ENCODE results near the gene EIF4B.
A peak's percentile ranks its signal among the peaks of the same experiment; 100 is the strongest.
"Not testable (repeated sequence)": the region's sequence is repeated elsewhere in the genome, so short reads cannot be mapped to it uniquely, and the experiment has no call there.

Gene EIF4B

GRCh38 chr12:53005986-53006809 lies at the start of gene EIF4B:
Gene EIF4B, plus strand, starts transcription at chr12:53006456. Its CDS starts 28 bp downstream, at chr12:53006484.
- peak; percentile 100 for DNase-seq (ENCODE audit: low read depth)

GRCh38 chr12:52956987-52957386 lies 49.3 kb upstream of the EIF4B start:
- DNase-seq (ENCODE audit: low read depth) = peak; percentile 32

DNA sequence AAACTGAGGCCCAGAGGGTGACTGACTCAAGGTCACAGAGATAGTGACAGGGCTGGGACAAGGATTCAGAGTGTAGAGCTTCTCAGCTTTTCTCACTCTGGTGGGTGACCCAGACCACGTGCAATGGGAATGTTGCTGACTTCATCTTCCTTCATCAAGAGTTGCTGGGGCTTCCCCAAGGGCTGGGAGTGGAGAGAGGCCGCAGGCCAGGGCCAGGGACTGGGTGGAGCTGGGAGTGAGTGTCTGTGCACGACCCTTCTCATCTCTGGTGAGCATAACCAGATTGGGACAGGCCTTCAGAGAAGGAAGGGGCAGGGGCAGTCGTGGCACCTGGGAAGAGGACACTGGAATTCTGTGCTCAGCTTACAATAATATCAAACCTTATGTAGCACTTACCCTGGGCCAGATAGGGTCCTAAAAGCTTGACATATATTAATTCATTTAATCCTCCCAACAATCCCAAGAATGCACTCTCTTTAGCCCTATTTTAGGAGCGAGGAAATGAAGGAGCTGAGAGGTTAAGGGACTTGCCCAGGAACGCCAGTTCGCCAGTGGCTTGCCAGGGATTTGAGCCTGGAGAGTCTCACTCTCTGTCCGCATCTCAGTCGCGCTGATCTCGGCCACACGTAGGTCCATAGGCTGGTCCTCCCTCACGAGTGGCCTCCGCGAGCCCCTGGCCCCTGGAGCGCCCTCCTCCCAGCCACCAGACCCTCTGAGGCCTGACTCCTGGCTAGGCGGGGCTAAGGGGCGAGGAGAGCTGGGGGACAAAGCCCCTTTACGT lies 41.5 kb upstream of the EIF4B start:
- DNase-seq (ENCODE audit: low read depth) = no peak

GRCh38 chr12:52965337-52965731 lies 40.9 kb upstream of the EIF4B start:
- DNase-seq (ENCODE audit: low read depth) = no peak

GRCh38 chr12:52969166-52969795 lies 37.0 kb upstream of the EIF4B start:
- DNase-seq (ENCODE audit: low read depth) = no peak

DNA sequence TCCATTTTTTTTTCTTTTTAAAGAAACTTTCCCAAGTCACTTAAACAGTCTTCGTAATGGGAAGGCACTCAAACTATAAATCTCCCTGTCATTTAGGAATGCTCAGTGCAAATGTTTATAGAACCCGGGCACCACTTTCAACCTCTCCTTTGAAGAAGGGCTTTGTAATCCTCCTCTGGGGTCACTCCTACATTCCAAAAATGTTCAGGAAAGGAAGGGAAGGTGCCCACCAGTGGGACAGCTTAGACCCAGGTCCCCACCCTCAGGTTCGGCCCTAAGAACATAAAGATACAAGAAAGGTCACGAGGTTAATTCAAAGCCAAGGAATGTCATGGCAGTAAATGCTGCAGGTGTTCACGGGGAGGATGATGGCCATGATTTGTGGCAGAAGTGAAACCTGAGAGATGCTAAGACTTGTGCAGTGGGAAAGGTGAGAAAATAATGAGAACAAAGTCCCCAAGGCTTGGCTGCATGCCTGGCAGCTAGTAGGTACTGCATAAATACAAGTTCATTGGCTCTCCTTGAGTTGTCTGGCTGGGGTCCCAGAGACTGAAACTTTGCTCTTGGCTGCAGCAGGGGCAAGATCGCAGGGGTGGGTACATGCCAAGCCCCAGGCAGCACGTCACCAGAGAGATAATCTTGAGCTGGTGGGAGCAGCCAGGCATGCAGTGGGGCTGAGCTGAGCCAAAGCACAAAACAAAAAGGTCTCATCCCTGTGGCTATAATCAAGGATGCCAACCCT lies 36.3 kb upstream of the EIF4B start:
- DNase-seq (ENCODE audit: low read depth) = peak; percentile 58

DNA sequence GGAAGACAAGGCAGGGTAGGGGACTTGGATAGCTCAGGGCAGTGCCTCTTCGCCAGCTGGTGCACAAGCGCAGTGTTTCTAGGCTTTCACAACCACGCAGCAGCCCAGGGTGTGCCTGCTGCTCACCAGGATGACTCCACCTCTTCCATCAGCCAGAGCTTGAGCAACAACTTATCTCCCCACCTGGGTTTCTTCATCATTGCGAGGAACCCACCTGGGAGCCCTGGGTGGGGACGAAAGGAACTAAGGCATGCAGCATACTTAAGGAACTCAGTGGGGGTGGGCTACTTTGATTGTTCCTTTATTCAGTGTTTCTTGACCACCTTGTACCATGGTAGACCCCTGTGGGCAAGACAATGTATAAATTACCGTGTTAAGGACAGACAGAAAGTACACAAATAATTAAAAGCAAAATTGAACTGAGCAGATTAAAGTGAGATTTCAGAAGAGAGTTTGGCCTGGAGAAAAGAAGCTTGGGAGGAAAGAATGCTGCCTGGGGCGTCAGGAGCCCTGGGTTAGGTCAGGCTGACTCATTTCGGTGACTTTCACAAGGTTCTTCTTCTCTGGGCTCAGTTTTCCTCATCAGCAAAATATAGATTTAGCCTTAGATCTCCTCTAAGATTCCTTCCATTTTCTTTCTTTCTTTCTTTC lies 34.5 kb upstream of the EIF4B start:
- DNase-seq (ENCODE audit: low read depth) = peak; percentile 91

- DNase-seq (ENCODE audit: low read depth) = peak; percentile 81
Observed at GRCh38 chr12:52975204-52975603, 31.1 kb upstream of the EIF4B start.

GRCh38 chr12:52975820-52976573 lies 30.3 kb upstream of the EIF4B start:
- peak; percentile 93 for DNase-seq (ENCODE audit: low read depth)

GRCh38 chr12:52976574-52977071 lies 29.6 kb upstream of the EIF4B start:
- DNase-seq (ENCODE audit: low read depth) = peak; percentile 99

DNA sequence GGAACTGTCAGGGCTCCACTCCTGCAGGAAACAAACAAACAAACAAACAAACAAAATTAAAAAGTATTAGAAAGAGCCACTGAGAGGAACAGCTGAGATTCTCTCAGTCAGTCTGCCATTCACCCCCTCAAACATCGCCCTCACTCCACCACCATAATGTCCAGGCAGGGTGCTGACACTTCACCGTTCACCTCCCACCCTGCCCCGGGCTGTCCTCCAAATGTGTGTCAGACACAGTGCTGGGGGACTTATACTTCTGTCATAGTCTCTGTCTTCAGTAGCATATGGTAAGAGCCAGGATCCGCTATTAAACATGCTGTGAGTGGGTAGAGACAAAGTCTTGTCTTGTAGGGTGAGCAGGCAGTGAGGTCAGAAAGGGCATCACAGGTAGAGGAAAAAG lies 29.1 kb upstream of the EIF4B start:
- peak; percentile 76 for DNase-seq (ENCODE audit: low read depth)

DNA sequence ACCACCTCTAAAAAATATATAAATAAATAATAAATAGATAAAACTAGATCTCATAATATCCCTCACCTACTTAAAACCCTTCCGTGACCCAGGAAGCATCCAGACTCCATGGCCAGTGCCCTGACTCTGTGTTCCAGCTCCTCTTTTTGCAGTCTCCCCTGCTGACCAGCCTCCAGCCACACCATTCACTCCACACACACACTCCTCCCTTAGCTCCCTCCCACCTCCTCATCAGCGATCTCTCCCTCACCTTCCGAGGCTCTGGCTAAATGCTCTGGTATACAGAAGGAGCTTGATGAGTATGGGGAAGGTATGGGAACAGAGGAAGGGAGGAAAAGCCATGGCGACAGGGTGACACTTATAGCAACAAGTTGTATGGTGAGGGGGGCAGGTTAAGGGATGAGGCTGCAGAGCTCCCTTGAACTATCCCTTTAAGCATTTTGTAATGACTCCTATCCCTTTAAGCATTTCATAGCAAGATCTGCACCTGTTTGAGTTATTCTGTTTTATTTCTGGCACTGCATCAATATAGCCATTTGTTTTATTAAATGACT lies 26.1 kb upstream of the EIF4B start:
- no peak for DNase-seq (ENCODE audit: low read depth)

- peak; percentile 95 for DNase-seq (ENCODE audit: low read depth)
Observed at GRCh38 chr12:52980650-52981423, 25.4 kb upstream of the EIF4B start.

DNA sequence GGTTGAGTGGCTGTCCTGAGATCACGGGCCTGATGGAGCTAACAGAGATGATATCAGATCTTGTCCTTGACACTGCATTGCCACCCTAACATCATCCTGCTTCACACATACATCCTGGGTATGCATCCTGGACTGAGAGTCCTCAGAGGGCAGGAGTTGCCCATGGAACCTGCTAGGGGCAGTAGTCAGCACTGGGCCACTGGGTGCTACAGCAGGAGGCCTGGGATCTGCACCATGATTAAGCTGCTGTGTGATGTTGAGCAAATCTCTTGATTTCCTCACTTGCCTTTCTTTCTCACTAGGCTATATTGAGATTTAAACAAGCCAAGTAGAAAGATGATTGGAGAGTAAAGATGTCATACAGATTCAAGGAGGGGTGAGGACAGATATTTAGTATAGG lies 22.1 kb upstream of the EIF4B start:
- DNase-seq (ENCODE audit: low read depth) = peak; percentile 38

DNA sequence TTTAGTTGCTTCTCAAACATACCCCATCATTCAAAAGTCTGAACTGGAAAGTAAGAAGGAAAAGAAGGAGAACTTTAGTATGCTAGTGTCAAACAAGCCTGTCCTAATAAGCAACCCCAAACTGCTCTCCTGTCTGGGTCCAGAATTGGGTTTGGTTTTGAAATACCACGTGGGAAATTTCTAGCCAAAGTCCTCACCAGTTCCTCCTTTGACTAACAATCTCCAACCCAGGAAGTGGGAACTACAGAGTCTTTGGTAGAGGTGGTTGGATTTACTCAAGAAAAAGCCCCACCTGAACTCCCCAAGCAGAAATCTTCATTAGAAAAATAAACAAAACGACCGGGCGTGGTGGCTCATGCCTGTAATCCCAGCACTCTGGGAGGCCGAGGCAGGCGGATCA lies 17.4 kb upstream of the EIF4B start:
- DNase-seq (ENCODE audit: low read depth) = no peak

GRCh38 chr12:52990206-52990605 lies 16.1 kb upstream of the EIF4B start:
- peak; percentile 70 for DNase-seq (ENCODE audit: low read depth)

GRCh38 chr12:52992240-52992639 lies 14.0 kb upstream of the EIF4B start:
- not testable (repeated sequence) for DNase-seq (ENCODE audit: low read depth)

- DNase-seq (ENCODE audit: low read depth) = peak; percentile 49
Observed at GRCh38 chr12:52992699-52993557, 13.3 kb upstream of the EIF4B start.

DNA sequence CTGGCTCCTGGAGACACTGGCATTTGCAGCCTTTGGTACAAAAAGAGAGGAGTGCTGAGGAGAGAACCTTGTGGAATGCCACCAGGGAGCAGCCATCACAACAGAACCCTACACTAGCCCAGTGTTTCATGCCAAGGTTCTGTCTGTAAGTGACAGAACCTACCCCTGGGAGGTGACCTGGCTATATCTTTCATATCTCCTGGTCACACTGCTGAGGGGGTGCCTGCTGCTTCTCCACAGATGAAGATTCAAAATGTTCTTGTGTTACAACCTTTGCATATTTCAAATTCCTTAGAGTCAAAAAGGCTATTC lies 12.7 kb upstream of the EIF4B start:
- DNase-seq (ENCODE audit: low read depth) = no peak

Data from EH (cell line).